Pancreas (tissue), 10 donors: ENCODE measurements around the gene TRAPPC2L. TPM values are rescaled to one million over a fixed set of nuclear protein-coding genes. Genes with fewer than 3 reads are reported as not detected.

ENCODE experiments used
- ATAC-seq, 4 donors: fragments of 200-7000 bp; cut with Tn5 transposase; one replicate each; pipeline versions ENCODE4 v1.8.0 to v1.9.1; 2020; ENCODE audit warnings: mild to moderate bottlenecking in 4 of 4, moderate library complexity in 4 of 4
- DNase-seq, 6 donors: peaks; one replicate each; pipeline ENCODE4 v3.0.0-alpha.2; 2020
- FAIRE-seq: peaks from 2 replicates; lab custom pipeline; 2012; peaks lifted over from hg19 to GRCh38; lab: Jason Lieb, UNC
- H3K27ac ChIP-seq, 4 donors: fragments of 200-600 bp; sonication (generic); 1 replicate in 3 of 4; 2 replicates in 1 of 4; pipeline versions ENCODE4 v1.5.0 to v1.8.0; 2020
- H3K27me3 ChIP-seq, 4 donors: fragments of 200-600 bp; one replicate each; pipeline ENCODE4 v1.8.0; 2021
- H3K36me3 ChIP-seq, 3 donors: fragments of 200-600 bp; sonication (generic) in 1 of 3; one replicate each; pipeline versions ENCODE4 v1.5.0 to v1.8.0; 2020 to 2021
- H3K4me1 ChIP-seq, 3 donors: fragments of 200-600 bp; one replicate each; pipeline ENCODE4 v1.8.0; 2021
- H3K4me3 ChIP-seq, 4 donors: fragments of 200-600 bp; sonication (generic) in 2 of 4; one replicate each; pipeline versions ENCODE4 v1.5.0 to v1.8.0; 2020 to 2021
- H3K9me3 ChIP-seq, 4 donors: fragments of 200-600 bp; one replicate each; pipeline ENCODE4 v1.8.0; 2021
- CTCF ChIP-seq, 4 donors: fragments of 200-600 bp; sonication (generic) in 3 of 4; IDR thresholded peaks; one replicate each; pipeline versions ENCODE4 v1.5.0 to v1.8.0; 2021; ENCODE audit warnings: antibody characterized with exemption in 4 of 4
- WGBS, 2 donors: extraction: QIAGEN DNeasy Blood & Tissue Kit; methylation state at CpG; one replicate each; pipeline ENCODE4 v1.1.7; 2013; 5-methylcytosine and 5-hydroxymethylcytosine counted together
- intact Hi-C, 3 donors: fragments of 100-400 bp; cut with DNase I; formaldehyde crosslinking; loops; one replicate each; pipeline versions ENCODE4 v1.11.1 to v1.14.2; 2022
- polyA plus RNA-seq, 2 donors: library from polyadenylated mRNA; stranded (reverse); fragments of 200-250 nt; gene quantifications; one replicate each; pipeline ENCODE4 v1.2.3, GENCODE V29; 2013
- total RNA-seq, 6 donors: library from RNA; stranded (reverse); fragmentation: NEBNext Ultra II Directional in 4 of 6; extraction: Animal tissue kit (Norgen Biotek cat#: 25700) in 4 of 6; gene quantifications; one replicate each; pipeline versions ENCODE4 v1.2.1 to v1.2.4, GENCODE V29; 2021 to 2023
- donor health status: healthy with polysubstance abuse.
- donor health status: DM: no; HTN: no; CAD: no; lungs with moderate emphysema.
- donor health status: DM: no; HTN: no; CAD: no.
- donor health status: control.
- donor health status: control.
- donor health status: Bipolar disorder and iron deficiency.
- donor health status: DM: yes; HTN: yes; CAD: no.
- donor health status: DM: no; HTN: no; CAD: no.
- donor health status: DM: no; HTN: no; CAD: no.
- donor health status: DM: yes; HTN: yes; CAD: no.

The TRAPPC2L gene
- total and polyA plus RNA-seq, 8 donors: 16.0 to 55.2 (median 27.4) TPM

GRCh38 chr16:88882358-88883030 is 25.6 kb downstream of the TRAPPC2L start:
- Histone ChIP-seq H3K27ac (no peak overlapping the region), H3K4me1 (no peaks in the 10 kb centered on the region), H3K9me3 (no peaks in the 10 kb centered on the region), H3K36me3 (peaks cover 0 to 21% (median 0%) of the 10 kb centered on the region in 3 donors), H3K27me3 (no peaks in the 10 kb centered on the region), H3K4me3 (no peak overlapping the region)
- peak in 3 of 4 donors; percentile 5 to 31 (median 10) for ATAC-seq
- no peak for FAIRE-seq
- no peak for DNase-seq
- WGBS, 2 donors: 89 to 91% methylated on average over 26 of the region's 26 CpGs
- no peak for TF ChIP-seq CTCF (IDR thresholded peaks at IDR 0.05)
- intact Hi-C loops: no loop called here

- Histone ChIP-seq H3K9me3 (no peaks in the 10 kb centered on the region), H3K27ac (no peak overlapping the region), H3K4me1 (no peaks in the 10 kb centered on the region), H3K4me3 (no peak overlapping the region), H3K27me3 (no peaks in the 10 kb centered on the region), H3K36me3 (peaks cover 0 to 21% (median 0%) of the 10 kb centered on the region in 3 donors)
- DNase-seq (no peak), ATAC-seq (no peak), FAIRE-seq (no peak)
- intact Hi-C loops: no loop called here
- no peak for TF ChIP-seq CTCF (IDR thresholded peaks at IDR 0.05)
- WGBS, 2 donors: 95% methylated on average over 49 of the region's 49 CpGs
Measured at GRCh38 chr16:88883117-88883895, 26.4 kb downstream of the TRAPPC2L start.

- H3K27ac ChIP-seq: no peak overlapping the region
- FAIRE-seq (no peak), DNase-seq (no peak), ATAC-seq (no peak)
- no peaks in the 10 kb centered on the region for H3K27me3 ChIP-seq
- intact Hi-C loops: no loop called here
- H3K4me1 ChIP-seq: no peaks in the 10 kb centered on the region
- 84 to 88% methylated on average over 11 of the region's 11 CpGs for WGBS, 2 donors
- H3K36me3 ChIP-seq: peaks cover 0 to 21% (median 0%) of the 10 kb centered on the region in 3 donors
- H3K4me3 ChIP-seq: no peak overlapping the region
- no peaks in the 10 kb centered on the region for H3K9me3 ChIP-seq
- no peak for TF ChIP-seq CTCF (IDR thresholded peaks at IDR 0.05)
Measured at GRCh38 chr16:88883946-88884345, 27.0 kb downstream of the TRAPPC2L start.

- FAIRE-seq: no peak
- DNase-seq: no peak
- WGBS, 2 donors: 94 to 95% methylated on average over 39 of the region's 39 CpGs
- no peaks in the 10 kb centered on the region for H3K27me3 ChIP-seq
- no peaks in the 10 kb centered on the region for H3K9me3 ChIP-seq
- no peak overlapping the region for H3K27ac ChIP-seq
- intact Hi-C loops: no loop called here
- no peak overlapping the region for H3K4me3 ChIP-seq
- no peaks in the 10 kb centered on the region for H3K4me1 ChIP-seq
- ATAC-seq: no peak
- peaks cover 0 to 21% (median 0%) of the 10 kb centered on the region in 3 donors for H3K36me3 ChIP-seq
- no peak for TF ChIP-seq CTCF (IDR thresholded peaks at IDR 0.05)
Measured at GRCh38 chr16:88884569-88885271, 27.8 kb downstream of the TRAPPC2L start.
